IPS-18a (cell line): Measurements from ENCODE around the gene OTUB2.

ENCODE experiments used
- H3K27ac ChIP-seq: one replicate; pipeline ENCODE4 v1.5.1; 2013; ENCODE audit warnings: low read length
- H3K27me3 ChIP-seq: one replicate; pipeline ENCODE4 v1.6.1; 2013; ENCODE audit warnings: mild to moderate bottlenecking, low read length; ENCODE audit not compliant: control insufficient read depth, insufficient read depth
- H3K36me3 ChIP-seq: one replicate; pipeline ENCODE4 v1.6.1; 2013; ENCODE audit warnings: low read depth, low read length; ENCODE audit not compliant: control insufficient read depth
- H3K4me1 ChIP-seq: one replicate; pipeline ENCODE4 v1.6.1; 2013; ENCODE audit warnings: low read depth, low read length; ENCODE audit not compliant: control insufficient read depth
- H3K4me3 ChIP-seq: one replicate; pipeline ENCODE4 v1.5.1; 2013; ENCODE audit warnings: low read length
- H3K9ac ChIP-seq: one replicate; pipeline ENCODE4 v1.6.1; 2013; ENCODE audit warnings: mild to moderate bottlenecking, low read length, moderate library complexity
- H3K9me3 ChIP-seq: one replicate; pipeline ENCODE4 v1.6.1; 2013; ENCODE audit warnings: low read depth, low read length; ENCODE audit not compliant: control insufficient read depth

OTUB2 gene

DNA sequence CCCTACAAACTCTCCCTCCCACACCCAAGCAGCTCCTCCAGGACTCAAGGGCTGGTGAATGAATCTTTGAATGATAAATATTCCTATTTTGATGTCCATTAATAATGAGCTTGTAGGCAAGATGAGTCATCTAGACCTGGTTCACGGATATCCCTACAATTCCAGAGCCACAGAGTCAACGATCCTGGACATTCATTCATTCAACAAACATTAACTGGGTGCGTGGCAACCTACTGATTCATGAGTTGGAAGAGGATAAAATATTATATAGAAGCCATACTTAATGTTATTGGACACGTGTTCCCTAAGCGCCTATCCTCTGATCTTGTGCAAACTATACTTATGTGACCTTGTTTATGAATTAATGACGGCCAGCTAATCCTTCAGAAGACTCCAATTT lies 420 bp upstream of the OTUB2 start:
- no peak overlapping the region for H3K27ac ChIP-seq
- no peaks in the 10 kb centered on the region for H3K36me3 ChIP-seq
- no peaks in the 10 kb centered on the region for H3K27me3 ChIP-seq
- H3K4me1 ChIP-seq = peaks cover 17% of the 10 kb centered on the region
- H3K9me3 ChIP-seq = no peaks in the 10 kb centered on the region
- H3K9ac ChIP-seq = no peak overlapping the region
- peak overlapping the region; percentile 48 for H3K4me3 ChIP-seq

DNA sequence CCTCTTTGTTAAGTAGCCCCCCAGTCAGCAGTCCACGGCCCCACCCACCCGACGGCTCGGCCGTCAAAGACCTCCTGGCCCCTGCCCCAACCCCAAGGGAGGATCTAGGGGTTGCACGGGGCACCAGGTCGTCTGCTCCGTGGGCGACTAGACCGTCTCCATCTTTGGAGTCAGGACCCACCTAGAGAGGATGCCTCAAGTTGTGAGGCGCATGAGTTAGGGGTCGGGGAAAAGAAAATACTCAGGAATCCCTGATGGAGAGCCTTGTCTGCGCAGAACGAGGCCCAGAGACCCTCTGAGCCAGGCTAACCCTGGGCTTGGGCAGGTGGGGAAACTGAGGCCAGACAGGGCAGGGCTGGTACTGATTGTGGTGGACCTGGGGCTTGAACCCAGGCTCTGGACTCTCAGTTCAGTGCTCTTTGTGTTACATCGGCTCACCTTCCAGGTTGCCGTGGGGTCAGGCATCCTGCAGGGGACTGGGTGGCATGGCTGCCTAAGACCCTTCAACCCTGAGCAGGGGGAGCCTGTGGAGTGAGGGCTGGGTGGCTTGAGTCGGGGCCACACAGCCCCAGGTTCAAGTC lies 839 bp downstream of the OTUB2 start:
- no peaks in the 10 kb centered on the region for H3K9me3 ChIP-seq
- H3K36me3 ChIP-seq = no peaks in the 10 kb centered on the region
- H3K4me3 ChIP-seq = peak overlapping the region; percentile 48
- H3K9ac ChIP-seq = no peak overlapping the region
- H3K27ac ChIP-seq = no peak overlapping the region
- no peaks in the 10 kb centered on the region for H3K27me3 ChIP-seq
- H3K4me1 ChIP-seq = peaks cover 12% of the 10 kb centered on the region

DNA sequence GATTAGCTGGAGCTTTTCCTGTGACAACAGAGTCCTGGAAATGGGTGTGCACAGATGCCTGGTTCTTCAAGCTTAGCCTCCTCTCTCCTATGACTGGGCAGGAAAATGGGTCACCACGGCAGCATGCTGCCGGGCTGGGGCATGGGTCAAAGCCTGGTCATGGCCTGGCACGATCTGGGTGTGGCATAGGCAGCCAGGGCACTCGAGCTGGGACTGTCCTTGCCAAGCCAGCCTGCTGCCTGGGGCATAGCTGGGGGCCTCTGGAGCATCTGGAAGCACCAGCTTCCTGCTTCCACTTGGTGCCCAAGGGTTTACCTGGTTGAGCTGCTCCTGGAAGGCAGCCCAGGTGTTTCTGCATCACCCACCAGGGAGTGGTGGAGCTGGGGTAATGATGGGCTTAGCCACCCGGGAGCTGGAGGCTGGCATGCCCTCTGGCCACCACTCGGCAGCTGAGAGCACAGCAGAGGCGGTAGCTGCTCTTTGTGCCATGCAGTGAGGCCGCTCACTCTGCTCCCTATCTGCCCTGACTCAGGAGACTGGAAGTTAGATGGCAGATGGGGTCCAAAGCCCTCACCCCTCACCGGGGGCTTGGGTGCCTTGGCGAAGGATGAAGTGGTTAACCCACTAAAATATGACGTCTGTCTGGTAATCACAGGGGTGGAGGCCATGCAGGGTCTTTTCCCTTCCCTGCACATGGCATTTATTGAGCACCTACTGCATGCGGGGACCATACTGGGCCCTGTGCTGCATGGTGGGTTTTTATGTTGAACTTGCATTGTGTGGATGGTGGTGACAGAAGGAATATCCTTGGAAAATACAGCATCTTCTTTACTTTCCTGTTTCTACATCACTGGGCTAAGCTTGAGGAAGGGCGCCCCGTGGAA lies 1.7 kb downstream of the OTUB2 start:
- peaks cover 4% of the 10 kb centered on the region for H3K4me1 ChIP-seq
- no peak overlapping the region for H3K27ac ChIP-seq
- no peak overlapping the region for H3K9ac ChIP-seq
- H3K27me3 ChIP-seq = no peaks in the 10 kb centered on the region
- H3K9me3 ChIP-seq = no peaks in the 10 kb centered on the region
- no peak overlapping the region for H3K4me3 ChIP-seq
- no peaks in the 10 kb centered on the region for H3K36me3 ChIP-seq

DNA sequence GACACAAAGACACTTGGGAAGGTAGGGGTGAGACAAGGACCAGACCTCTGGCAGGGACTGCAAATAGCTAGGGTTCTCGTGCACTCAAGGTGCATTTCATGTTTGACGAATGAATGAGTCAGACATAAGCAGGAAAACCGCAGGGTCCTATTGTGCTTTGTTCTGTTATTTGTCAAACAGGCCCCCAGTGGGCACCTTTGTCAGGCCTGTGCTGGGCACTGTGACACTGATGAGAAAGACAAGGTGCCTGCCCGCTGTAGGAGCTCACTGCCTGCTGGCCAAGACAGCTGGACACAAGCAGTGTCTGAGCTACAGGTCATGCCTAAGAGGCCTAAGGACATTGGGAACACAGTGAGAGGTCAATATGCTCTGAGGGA lies 2.3 kb downstream of the OTUB2 start:
- Histone ChIP-seq H3K4me1 (no peaks in the 10 kb centered on the region), H3K4me3 (no peak overlapping the region), H3K9me3 (no peaks in the 10 kb centered on the region), H3K36me3 (no peaks in the 10 kb centered on the region), H3K9ac (no peak overlapping the region), H3K27ac (no peak overlapping the region), H3K27me3 (no peaks in the 10 kb centered on the region)

DNA sequence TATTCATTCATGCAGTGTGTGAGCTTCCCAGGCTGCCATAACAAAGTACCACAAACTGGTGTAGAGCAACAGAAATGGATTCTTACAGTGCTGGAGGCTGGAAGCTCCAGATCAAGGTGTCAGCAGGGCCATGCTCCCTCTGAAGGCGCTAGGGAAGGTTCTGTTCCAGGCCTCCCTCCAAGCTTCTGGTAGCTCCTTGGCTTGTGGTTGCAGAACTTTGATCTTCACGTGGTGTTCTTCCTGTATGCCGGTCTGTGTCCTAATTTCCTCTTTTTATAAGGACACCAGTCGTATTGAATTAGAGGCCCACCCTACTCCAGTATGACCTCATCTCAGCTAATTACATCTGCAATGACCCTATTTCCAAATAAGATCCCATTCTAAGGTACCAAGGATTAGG lies 3.1 kb downstream of the OTUB2 start:
- no peak overlapping the region for H3K9ac ChIP-seq
- H3K4me1 ChIP-seq = no peaks in the 10 kb centered on the region
- H3K27me3 ChIP-seq = no peaks in the 10 kb centered on the region

DNA sequence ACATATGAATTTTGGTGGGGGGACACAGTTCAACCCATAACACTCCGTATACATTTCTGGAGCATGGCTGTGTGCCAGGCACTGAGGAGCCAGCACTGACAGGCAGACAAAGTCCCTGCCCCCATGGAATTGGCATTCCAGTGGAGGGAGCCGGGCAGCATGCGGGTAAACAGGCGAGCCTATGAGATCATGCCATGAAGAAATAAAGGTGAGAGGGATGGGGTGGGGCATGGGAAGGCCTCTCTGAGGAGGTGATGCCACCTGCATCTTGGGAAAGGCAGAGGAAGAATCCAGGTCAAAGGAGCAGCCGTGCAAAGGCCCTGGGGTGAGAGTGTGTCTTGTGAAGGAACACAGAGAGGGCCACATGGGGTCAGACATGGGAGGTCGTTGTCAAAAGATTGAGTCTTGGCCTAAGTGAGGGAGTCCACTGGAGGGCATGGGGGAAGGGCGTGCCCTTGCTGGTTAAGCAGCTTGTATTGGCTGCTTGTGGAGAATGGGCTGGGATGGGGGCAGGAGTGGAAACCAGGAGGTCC lies 3.6 kb downstream of the OTUB2 start:
- no peaks in the 10 kb centered on the region for H3K27me3 ChIP-seq
- H3K36me3 ChIP-seq = no peaks in the 10 kb centered on the region
- no peaks in the 10 kb centered on the region for H3K9me3 ChIP-seq
- H3K27ac ChIP-seq = no peak overlapping the region
- no peaks in the 10 kb centered on the region for H3K4me1 ChIP-seq
- H3K4me3 ChIP-seq = no peak overlapping the region
- H3K9ac ChIP-seq = no peak overlapping the region

More for the DNA sequence above, 3.1 kb downstream of the OTUB2 start:
- Histone ChIP-seq H3K9me3 (no peaks in the 10 kb centered on the region), H3K36me3 (no peaks in the 10 kb centered on the region), H3K27ac (no peak overlapping the region), H3K4me3 (no peak overlapping the region)

DNA sequence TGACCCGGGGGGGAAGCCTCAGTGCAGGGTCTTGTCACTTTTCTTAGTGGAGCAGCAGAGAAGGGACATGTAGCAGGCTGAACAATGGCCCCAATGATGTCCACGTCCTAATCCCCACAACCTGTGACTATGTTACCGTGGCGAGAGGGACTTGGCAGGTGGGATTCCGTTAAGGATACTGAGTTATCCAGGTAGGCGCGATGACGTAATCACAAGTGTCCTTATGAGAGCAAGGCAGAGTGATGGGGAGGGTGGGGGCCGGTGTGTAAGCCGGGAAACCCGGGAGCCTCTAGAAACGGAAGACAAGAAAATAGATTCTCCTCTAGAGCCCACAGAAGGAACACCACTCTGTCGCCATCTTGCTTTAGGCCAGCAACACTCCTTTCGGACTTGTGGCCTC lies 4.4 kb downstream of the OTUB2 start:
- H3K27ac ChIP-seq = no peak overlapping the region
- no peak overlapping the region for H3K9ac ChIP-seq
- no peaks in the 10 kb centered on the region for H3K4me1 ChIP-seq
- H3K4me3 ChIP-seq = no peak overlapping the region
- H3K36me3 ChIP-seq = no peaks in the 10 kb centered on the region
- H3K9me3 ChIP-seq = no peaks in the 10 kb centered on the region
- H3K27me3 ChIP-seq = no peaks in the 10 kb centered on the region

DNA sequence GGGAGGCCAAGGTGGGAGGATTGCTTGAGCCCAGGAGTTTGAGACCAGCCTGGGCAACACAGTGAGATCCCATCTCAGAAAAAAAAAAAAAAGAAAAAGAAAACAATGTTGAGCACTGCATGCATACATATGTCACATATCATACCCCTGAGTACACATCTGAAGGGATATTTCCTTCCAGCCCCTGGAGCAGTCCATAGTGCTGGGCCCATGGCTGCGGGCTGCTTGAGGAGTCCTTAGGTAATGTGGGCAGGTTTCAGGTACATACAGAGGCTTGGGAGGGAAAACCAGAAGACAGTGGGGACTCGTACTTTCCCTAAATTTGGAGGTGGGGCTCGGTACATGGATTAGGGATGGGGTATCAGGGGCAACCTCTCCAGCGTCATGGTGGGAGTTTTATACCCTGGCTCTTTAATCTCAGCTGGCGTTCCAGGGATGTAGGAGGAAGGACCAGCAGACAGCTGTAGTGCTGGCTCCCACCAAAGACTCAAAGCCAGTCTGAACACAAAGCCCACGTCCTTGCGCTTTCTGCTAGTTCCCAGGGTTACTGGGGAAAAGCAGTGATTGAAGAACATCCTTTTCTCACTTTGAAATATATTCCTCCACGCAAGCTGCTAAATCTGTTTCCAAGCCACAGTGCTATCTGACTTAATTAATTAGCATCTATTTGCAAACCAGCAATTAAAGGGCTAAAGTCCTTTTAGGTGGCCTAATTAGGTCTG lies 5.2 kb downstream of the OTUB2 start:
- Histone ChIP-seq H3K4me3 (no peak overlapping the region), H3K4me1 (peaks cover 1% of the 10 kb centered on the region), H3K36me3 (no peaks in the 10 kb centered on the region), H3K27ac (no peak overlapping the region), H3K9ac (no peak overlapping the region), H3K9me3 (no peaks in the 10 kb centered on the region), H3K27me3 (no peaks in the 10 kb centered on the region)

DNA sequence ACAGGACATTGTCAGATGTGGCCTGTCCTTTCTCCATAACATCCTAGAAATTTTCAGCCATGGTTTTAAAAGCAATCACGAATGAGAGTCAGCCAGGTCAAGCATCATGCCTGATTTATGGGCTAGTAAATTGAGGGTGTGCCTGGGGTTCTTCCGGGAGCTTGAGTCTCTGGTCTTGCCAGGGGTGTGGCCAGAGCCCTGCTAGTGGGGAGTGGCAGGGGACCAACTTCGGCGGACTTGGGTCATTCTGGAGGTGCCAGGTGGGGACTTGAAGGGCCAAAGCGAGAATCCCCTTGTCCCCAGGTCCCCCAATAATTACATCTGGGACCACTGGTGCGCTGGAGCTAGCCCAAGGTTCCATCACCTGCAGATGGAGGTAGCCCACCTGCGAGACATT lies 5.7 kb downstream of the OTUB2 start:
- Histone ChIP-seq H3K4me1 (peaks cover 3% of the 10 kb centered on the region), H3K27me3 (no peaks in the 10 kb centered on the region), H3K27ac (no peak overlapping the region), H3K9me3 (no peaks in the 10 kb centered on the region), H3K36me3 (no peaks in the 10 kb centered on the region), H3K9ac (no peak overlapping the region), H3K4me3 (no peak overlapping the region)

DNA sequence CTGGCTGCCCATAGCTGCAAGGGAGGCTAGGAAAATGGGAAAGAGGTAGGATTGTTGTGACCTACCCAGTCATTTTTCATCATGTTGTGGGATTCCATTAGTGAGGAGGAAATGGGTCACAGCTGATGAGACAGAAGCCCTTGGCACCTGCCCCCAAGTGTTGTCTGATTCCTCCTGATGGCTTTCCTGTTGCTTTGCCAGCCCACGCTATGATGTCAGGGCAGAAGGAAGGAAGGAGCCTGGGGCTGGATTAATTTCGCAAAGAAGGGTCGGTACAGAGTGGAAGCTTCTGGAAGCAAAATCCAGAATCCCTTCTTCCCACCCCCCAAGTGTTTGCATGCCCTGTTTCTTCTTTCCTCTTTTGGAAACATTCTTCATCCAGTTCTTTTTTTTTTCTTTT lies 8.7 kb downstream of the OTUB2 start:
- H3K27me3 ChIP-seq = no peaks in the 10 kb centered on the region
- H3K9me3 ChIP-seq = no peaks in the 10 kb centered on the region
- H3K9ac ChIP-seq = no peak overlapping the region
- no peaks in the 10 kb centered on the region for H3K36me3 ChIP-seq
- no peak overlapping the region for H3K27ac ChIP-seq
- H3K4me1 ChIP-seq = peaks cover 3% of the 10 kb centered on the region
- H3K4me3 ChIP-seq = no peak overlapping the region

DNA sequence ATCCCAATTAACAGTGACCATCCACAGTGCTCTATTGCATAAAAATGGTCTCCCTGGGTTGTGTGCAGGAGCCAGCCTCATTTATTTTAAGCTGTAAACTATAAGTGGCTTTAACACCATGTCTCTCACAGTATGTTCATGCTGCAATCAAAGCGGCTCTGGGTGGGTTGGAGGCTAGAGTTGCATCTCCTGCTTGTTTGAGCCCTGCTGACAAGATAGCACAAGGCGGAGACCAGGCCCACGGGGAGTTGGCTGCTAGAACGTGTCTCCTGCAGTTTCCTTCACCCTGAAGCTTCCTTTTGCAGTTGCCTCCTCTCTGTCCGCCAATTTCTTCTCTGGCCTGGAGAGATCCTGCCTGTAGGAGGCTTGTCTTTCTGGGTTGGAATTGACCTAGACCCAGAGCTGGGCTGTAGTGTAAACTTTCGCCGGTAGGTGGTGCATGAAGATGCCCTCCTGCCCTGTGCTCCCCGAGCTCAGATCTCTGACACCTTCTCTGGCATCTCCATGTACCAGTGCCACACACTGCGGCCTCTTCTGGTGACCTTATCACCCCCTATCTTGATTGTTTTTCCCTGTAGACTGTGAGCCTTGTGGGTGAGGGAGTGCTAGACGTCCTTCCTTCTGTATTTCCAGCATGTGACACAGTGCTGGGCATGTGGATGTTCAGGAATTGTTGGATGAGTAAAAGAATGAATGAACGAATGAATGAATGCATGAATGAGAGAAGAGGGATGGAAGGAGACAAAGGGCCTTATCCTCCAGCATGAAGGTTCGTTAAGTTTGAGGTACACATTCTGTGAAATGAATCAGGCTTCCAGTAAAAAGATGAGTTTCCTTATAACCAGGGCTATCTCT lies 10.4 kb downstream of the OTUB2 start:
- H3K9me3 ChIP-seq = no peaks in the 10 kb centered on the region
- H3K4me1 ChIP-seq = peaks cover 3% of the 10 kb centered on the region

More for the DNA sequence above, 10.4 kb downstream of the OTUB2 start:
- Histone ChIP-seq H3K27me3 (no peaks in the 10 kb centered on the region), H3K27ac (no peak overlapping the region), H3K4me3 (no peak overlapping the region), H3K9ac (no peak overlapping the region), H3K36me3 (no peaks in the 10 kb centered on the region)
